ENCODE results near the gene SDC1.

Gene SDC1

GRCh38 chr2:20177556-20178248, 47.2 kb downstream of the SDC1 start:
- no peak for TF ChIP-seq CTCF (IDR thresholded peaks at IDR 0.05)
- Mint-ChIP-seq H3K4me1 (peaks cover 34% of the 10 kb centered on the region), H3K27ac (no peak overlapping the region), H3K4me3 (no peak overlapping the region), H3K27me3 (ENCODE audit: low read depth, poor library complexity) (peaks cover 8% of the 10 kb centered on the region), H3K9me3 (no peaks in the 10 kb centered on the region), H3K36me3 (ENCODE audit: low read depth) (no peaks in the 10 kb centered on the region)
- no peak for DNase-seq

- no peak for DNase-seq
- H3K9me3 Mint-ChIP-seq, result no peaks in the 10 kb centered on the region
- no peaks in the 10 kb centered on the region for H3K36me3 Mint-ChIP-seq (ENCODE audit: low read depth)
- H3K4me1 Mint-ChIP-seq, result peaks cover 33% of the 10 kb centered on the region
- no peak overlapping the region for H3K27ac Mint-ChIP-seq
- no peak for TF ChIP-seq CTCF (IDR thresholded peaks at IDR 0.05)
- no peak overlapping the region for H3K4me3 Mint-ChIP-seq
- peaks cover 5% of the 10 kb centered on the region for H3K27me3 Mint-ChIP-seq (ENCODE audit: low read depth, poor library complexity)
Observed at GRCh38 chr2:20176760-20177159, 48.2 kb downstream of the SDC1 start.

GRCh38 chr2:20175931-20176330, 49.0 kb downstream of the SDC1 start:
- no peaks in the 10 kb centered on the region for H3K9me3 Mint-ChIP-seq

GRCh38 chr2:20175267-20175666, 49.7 kb downstream of the SDC1 start:
- TF ChIP-seq CTCF (IDR thresholded peaks at IDR 0.05), result no peak
- Mint-ChIP-seq H3K36me3 (ENCODE audit: low read depth) (no peaks in the 10 kb centered on the region), H3K4me3 (no peak overlapping the region), H3K4me1 (peaks cover 42% of the 10 kb centered on the region), H3K27me3 (ENCODE audit: low read depth, poor library complexity) (no peaks in the 10 kb centered on the region), H3K27ac (no peak overlapping the region), H3K9me3 (no peaks in the 10 kb centered on the region)
- DNase-seq, result no peak

More at GRCh38 chr2:20175931-20176330, 49.0 kb downstream of the SDC1 start:
- peaks cover 37% of the 10 kb centered on the region for H3K4me1 Mint-ChIP-seq
- no peak overlapping the region for H3K4me3 Mint-ChIP-seq
- DNase-seq, result no peak
- no peaks in the 10 kb centered on the region for H3K36me3 Mint-ChIP-seq (ENCODE audit: low read depth)
- no peak overlapping the region for H3K27ac Mint-ChIP-seq
- TF ChIP-seq CTCF (IDR thresholded peaks at IDR 0.05), result no peak
- no peaks in the 10 kb centered on the region for H3K27me3 Mint-ChIP-seq (ENCODE audit: low read depth, poor library complexity)

GRCh38 chr2:20174410-20174809, 50.5 kb downstream of the SDC1 start:
- no peak for DNase-seq
- Mint-ChIP-seq H3K27ac (no peak overlapping the region), H3K4me3 (no peak overlapping the region), H3K36me3 (ENCODE audit: low read depth) (no peaks in the 10 kb centered on the region), H3K9me3 (no peaks in the 10 kb centered on the region), H3K4me1 (peaks cover 50% of the 10 kb centered on the region), H3K27me3 (ENCODE audit: low read depth, poor library complexity) (no peaks in the 10 kb centered on the region)
- TF ChIP-seq CTCF (IDR thresholded peaks at IDR 0.05), result no peak
